Activated naive CD4-positive, alpha-beta T cell (primary cell): ENCODE results near the gene OR4C16.

Experiments
- DNase-seq, 4 experiments: peaks; one replicate each; lab custom pipeline; 2025; lab: John Stamatoyannopoulos, UW

The OR4C16 gene

GRCh38 chr11:55571828-55572227, at the start of gene OR4C16:
Gene OR4C16, plus strand, starts transcription at chr11:55572128. Its CDS starts 0 bp downstream, at chr11:55572128.
- no peak for DNase-seq

- no peak for DNase-seq
Measured at GRCh38 chr11:55554169-55554568, 17.8 kb upstream of the OR4C16 start, which contains the start of gene OR4C15. Gene OR4C15, plus strand, starts transcription at chr11:55554469. Its CDS starts 0 bp downstream, at chr11:55554469.

- no peak for DNase-seq
Measured at GRCh38 chr11:55572548-55572947, 620 bp downstream of the OR4C16 start.

GRCh38 chr11:55607545-55607944, 35.6 kb downstream of the OR4C16 start, which contains the start of gene OR4C11:
Gene OR4C11, minus strand, starts transcription at chr11:55607645. Its CDS starts 3,272 bp downstream, at chr11:55604373.
- DNase-seq: no peak
